ENCODE results near the gene FAF2.

FAF2 gene

DNA sequence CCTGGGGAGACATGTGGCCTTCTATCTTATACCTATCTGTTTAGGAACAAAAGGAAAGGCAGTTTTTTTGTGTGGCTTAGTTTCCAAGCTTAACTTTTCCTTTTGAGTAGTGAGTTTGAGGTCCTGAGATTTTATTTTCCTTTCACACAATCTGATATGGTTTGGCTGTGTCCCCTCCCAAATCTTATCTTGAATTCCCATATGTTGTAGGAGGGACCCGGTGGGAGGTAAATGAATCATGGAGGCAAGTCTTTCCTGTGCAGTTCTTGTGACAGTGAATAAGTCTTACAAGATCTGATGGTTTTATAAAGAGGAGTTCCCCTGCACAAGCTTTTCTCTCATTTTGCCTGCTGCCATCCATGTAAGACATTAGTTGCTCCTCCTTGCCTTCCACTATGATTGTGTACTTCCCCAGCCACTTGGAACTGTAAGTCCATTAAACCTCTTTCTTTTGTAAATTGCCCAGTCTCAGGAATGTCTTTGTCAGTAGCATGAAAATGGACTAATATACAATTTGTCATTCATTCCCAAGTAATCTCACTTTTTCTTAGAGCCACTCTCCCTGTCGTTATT lies 27.1 kb upstream of the FAF2 start:
- Histone ChIP-seq H3K4me1 (ENCODE audit: control insufficient read depth, insufficient read depth, low read length) (no peaks in the 10 kb centered on the region), H3K36me3 (ENCODE audit: control insufficient read depth, insufficient read depth, low read length) (no peaks in the 10 kb centered on the region), H3K9me3 (ENCODE audit: control insufficient read depth, insufficient read depth, low read depth, low read length) (peaks cover 44% of the 10 kb centered on the region), H3K27me3 (ENCODE audit: control insufficient read depth, insufficient read depth, low read length) (peaks cover 6% of the 10 kb centered on the region; the same call in 1 of the 2 replicates), H3K9ac (ENCODE audit: low read length) (no peak overlapping the region), H3K4me3 (ENCODE audit: low read depth, low read length) (no peak overlapping the region), H3K27ac (ENCODE audit: low read depth, low read length) (no peak overlapping the region)

- no peak overlapping the region for H3K4me3 ChIP-seq (ENCODE audit: low read depth, low read length)
- no peak overlapping the region for H3K9ac ChIP-seq (ENCODE audit: low read length)
- H3K27me3 ChIP-seq (ENCODE audit: control insufficient read depth, insufficient read depth, low read length): no peaks in the 10 kb centered on the region
- no peaks in the 10 kb centered on the region for H3K36me3 ChIP-seq (ENCODE audit: control insufficient read depth, insufficient read depth, low read length)
- H3K9me3 ChIP-seq (ENCODE audit: control insufficient read depth, insufficient read depth, low read depth, low read length): peaks cover 45% of the 10 kb centered on the region
- H3K27ac ChIP-seq (ENCODE audit: low read depth, low read length): no peak overlapping the region
- no peaks in the 10 kb centered on the region for H3K4me1 ChIP-seq (ENCODE audit: control insufficient read depth, insufficient read depth, low read length)
Observed at GRCh38 chr5:176424181-176424580, 24.0 kb upstream of the FAF2 start.

GRCh38 chr5:176425138-176425537 lies 23.0 kb upstream of the FAF2 start:
- H3K36me3 ChIP-seq (ENCODE audit: control insufficient read depth, insufficient read depth, low read length): no peaks in the 10 kb centered on the region
- no peak overlapping the region for H3K4me3 ChIP-seq (ENCODE audit: low read depth, low read length)
- no peak overlapping the region for H3K9ac ChIP-seq (ENCODE audit: low read length)
- H3K9me3 ChIP-seq (ENCODE audit: control insufficient read depth, insufficient read depth, low read depth, low read length): peaks cover 40% of the 10 kb centered on the region
- no peak overlapping the region for H3K27ac ChIP-seq (ENCODE audit: low read depth, low read length)
- no peaks in the 10 kb centered on the region for H3K4me1 ChIP-seq (ENCODE audit: control insufficient read depth, insufficient read depth, low read length)
- H3K27me3 ChIP-seq (ENCODE audit: control insufficient read depth, insufficient read depth, low read length): no peaks in the 10 kb centered on the region

DNA sequence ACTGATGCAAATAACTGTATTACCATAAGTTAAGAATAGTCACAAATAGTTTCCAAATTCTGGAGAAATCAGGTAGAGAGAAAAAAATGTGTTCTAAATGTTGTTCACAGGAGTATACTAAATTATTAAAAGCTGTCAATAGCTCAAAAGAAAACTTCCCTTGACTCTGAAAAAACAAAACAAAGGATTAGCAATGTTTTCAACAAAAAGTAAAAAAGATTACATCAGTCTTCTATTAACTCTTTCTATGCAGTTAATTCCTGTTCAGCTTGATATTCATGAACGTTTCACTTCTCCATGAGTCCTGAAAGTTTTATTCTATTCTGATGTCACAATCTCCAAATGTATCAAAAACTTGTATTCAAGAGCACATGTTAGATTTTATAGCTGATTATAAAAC lies 22.4 kb upstream of the FAF2 start:
- Histone ChIP-seq H3K27me3 (ENCODE audit: control insufficient read depth, insufficient read depth, low read length) (no peaks in the 10 kb centered on the region), H3K27ac (ENCODE audit: low read depth, low read length) (no peak overlapping the region), H3K9me3 (ENCODE audit: control insufficient read depth, insufficient read depth, low read depth, low read length) (peaks cover 33% of the 10 kb centered on the region), H3K4me1 (ENCODE audit: control insufficient read depth, insufficient read depth, low read length) (no peaks in the 10 kb centered on the region), H3K36me3 (ENCODE audit: control insufficient read depth, insufficient read depth, low read length) (no peaks in the 10 kb centered on the region), H3K9ac (ENCODE audit: low read length) (no peak overlapping the region), H3K4me3 (ENCODE audit: low read depth, low read length) (no peak overlapping the region)

- H3K36me3 ChIP-seq (ENCODE audit: control insufficient read depth, insufficient read depth, low read length): no peaks in the 10 kb centered on the region
- no peak overlapping the region for H3K9ac ChIP-seq (ENCODE audit: low read length)
- H3K4me1 ChIP-seq (ENCODE audit: control insufficient read depth, insufficient read depth, low read length): no peaks in the 10 kb centered on the region
- H3K4me3 ChIP-seq (ENCODE audit: low read depth, low read length): no peak overlapping the region
- H3K27me3 ChIP-seq (ENCODE audit: control insufficient read depth, insufficient read depth, low read length): no peaks in the 10 kb centered on the region
- H3K27ac ChIP-seq (ENCODE audit: low read depth, low read length): no peak overlapping the region
- peaks cover 25% of the 10 kb centered on the region for H3K9me3 ChIP-seq (ENCODE audit: control insufficient read depth, insufficient read depth, low read depth, low read length)
Observed at GRCh38 chr5:176426876-176427275, 21.3 kb upstream of the FAF2 start.

DNA sequence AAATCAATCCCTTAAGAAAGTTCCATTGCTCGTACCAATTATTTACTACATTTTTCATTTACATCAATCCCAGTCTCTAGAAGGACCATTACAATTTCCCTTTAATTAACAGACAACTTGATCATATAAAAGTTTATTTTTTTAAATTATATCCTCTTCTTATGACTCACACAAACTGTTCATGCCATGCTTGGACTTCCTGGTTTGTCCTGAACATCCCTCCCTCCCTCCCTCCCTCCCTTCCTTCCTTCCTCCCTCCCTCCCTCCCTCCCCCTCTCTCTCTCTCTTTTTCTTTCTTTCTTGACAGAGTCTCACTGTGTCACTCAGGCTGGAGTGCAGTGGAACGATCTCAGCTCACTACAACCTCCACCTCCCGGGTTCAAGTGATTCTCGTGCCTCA lies 20.2 kb upstream of the FAF2 start:
- H3K36me3 ChIP-seq (ENCODE audit: control insufficient read depth, insufficient read depth, low read length): no peaks in the 10 kb centered on the region
- H3K9ac ChIP-seq (ENCODE audit: low read length): no peak overlapping the region
- peaks cover 17% of the 10 kb centered on the region; the same call in 1 of the 2 replicates for H3K9me3 ChIP-seq (ENCODE audit: control insufficient read depth, insufficient read depth, low read depth, low read length)
- no peak overlapping the region for H3K4me3 ChIP-seq (ENCODE audit: low read depth, low read length)
- no peaks in the 10 kb centered on the region for H3K27me3 ChIP-seq (ENCODE audit: control insufficient read depth, insufficient read depth, low read length)
- no peak overlapping the region for H3K27ac ChIP-seq (ENCODE audit: low read depth, low read length)
- H3K4me1 ChIP-seq (ENCODE audit: control insufficient read depth, insufficient read depth, low read length): no peaks in the 10 kb centered on the region

DNA sequence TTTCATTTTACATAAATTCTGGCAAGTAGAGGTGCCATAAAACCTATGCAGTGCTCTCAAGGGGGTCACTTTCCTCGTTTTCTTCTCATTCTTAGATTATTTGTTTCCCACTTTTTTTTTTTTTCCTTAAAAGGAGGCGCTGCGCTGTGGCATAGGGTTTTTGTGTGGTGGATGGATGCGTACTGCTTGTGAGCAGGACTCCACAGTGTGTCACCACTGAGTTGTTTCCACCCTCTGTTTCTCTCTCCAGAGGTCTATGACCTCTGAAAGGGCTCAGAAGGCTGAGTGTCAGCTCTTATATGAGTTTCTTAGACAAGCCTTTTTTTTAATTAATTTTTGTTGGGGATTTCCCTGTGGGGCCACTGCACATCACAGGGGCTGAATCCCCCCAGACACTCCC lies 18.2 kb upstream of the FAF2 start:
- Histone ChIP-seq H3K4me3 (ENCODE audit: low read depth, low read length) (no peak overlapping the region), H3K9ac (ENCODE audit: low read length) (no peak overlapping the region), H3K4me1 (ENCODE audit: control insufficient read depth, insufficient read depth, low read length) (no peaks in the 10 kb centered on the region), H3K9me3 (ENCODE audit: control insufficient read depth, insufficient read depth, low read depth, low read length) (peaks cover 11% of the 10 kb centered on the region), H3K27me3 (ENCODE audit: control insufficient read depth, insufficient read depth, low read length) (no peaks in the 10 kb centered on the region), H3K36me3 (ENCODE audit: control insufficient read depth, insufficient read depth, low read length) (no peaks in the 10 kb centered on the region), H3K27ac (ENCODE audit: low read depth, low read length) (no peak overlapping the region)

DNA sequence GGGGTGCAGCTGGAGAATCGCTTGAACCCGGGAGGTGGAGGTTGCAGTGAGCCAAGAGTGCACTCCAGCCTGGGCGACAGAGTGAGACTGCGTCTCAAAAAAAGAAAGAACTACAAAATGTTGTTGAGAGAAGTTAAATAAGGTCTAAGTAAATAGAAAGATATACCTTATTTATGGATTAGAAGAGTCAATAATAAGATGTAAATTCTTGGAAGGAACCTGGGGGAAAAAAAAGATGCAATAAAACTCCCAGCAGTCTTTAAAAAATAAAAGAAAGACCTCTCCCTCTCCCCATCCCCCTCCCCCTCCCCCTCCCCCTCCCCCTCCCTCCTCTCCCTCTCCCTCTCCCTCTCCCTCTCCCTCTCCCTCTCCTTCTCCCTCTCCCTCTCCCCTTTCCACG lies 15.5 kb upstream of the FAF2 start:
- Histone ChIP-seq H3K36me3 (ENCODE audit: control insufficient read depth, insufficient read depth, low read length) (no peaks in the 10 kb centered on the region), H3K9ac (ENCODE audit: low read length) (no peak overlapping the region), H3K27me3 (ENCODE audit: control insufficient read depth, insufficient read depth, low read length) (no peaks in the 10 kb centered on the region), H3K4me3 (ENCODE audit: low read depth, low read length) (no peak overlapping the region), H3K4me1 (ENCODE audit: control insufficient read depth, insufficient read depth, low read length) (no peaks in the 10 kb centered on the region), H3K27ac (ENCODE audit: low read depth, low read length) (no peak overlapping the region), H3K9me3 (ENCODE audit: control insufficient read depth, insufficient read depth, low read depth, low read length) (peaks cover 8% of the 10 kb centered on the region; the same call in 1 of the 2 replicates)

DNA sequence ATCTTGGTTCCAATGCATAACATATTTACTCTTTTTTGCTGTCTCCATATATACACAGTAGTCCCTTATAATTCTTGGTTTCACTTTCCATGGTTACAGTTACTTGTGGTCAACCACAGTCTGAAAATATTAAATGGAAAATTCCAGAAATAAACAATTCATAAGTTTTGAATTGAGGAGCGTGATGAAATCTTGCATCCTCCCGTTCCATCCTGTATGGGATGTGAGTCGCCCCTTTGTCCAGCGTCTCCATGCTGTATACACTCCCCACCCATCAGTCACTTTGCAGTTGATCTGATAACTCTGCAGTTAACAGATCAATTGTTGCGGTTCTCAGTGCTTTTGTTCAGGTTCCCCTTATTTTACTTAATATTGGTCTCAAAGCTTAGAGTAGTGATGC lies 11.5 kb upstream of the FAF2 start:
- Histone ChIP-seq H3K27ac (ENCODE audit: low read depth, low read length) (no peak overlapping the region), H3K4me3 (ENCODE audit: low read depth, low read length) (no peak overlapping the region), H3K27me3 (ENCODE audit: control insufficient read depth, insufficient read depth, low read length) (no peaks in the 10 kb centered on the region), H3K9ac (ENCODE audit: low read length) (no peak overlapping the region), H3K36me3 (ENCODE audit: control insufficient read depth, insufficient read depth, low read length) (no peaks in the 10 kb centered on the region), H3K9me3 (ENCODE audit: control insufficient read depth, insufficient read depth, low read depth, low read length) (peaks cover 8% of the 10 kb centered on the region; the same call in 1 of the 2 replicates), H3K4me1 (ENCODE audit: control insufficient read depth, insufficient read depth, low read length) (peaks cover 8% of the 10 kb centered on the region; the same call in 1 of the 2 replicates)

DNA sequence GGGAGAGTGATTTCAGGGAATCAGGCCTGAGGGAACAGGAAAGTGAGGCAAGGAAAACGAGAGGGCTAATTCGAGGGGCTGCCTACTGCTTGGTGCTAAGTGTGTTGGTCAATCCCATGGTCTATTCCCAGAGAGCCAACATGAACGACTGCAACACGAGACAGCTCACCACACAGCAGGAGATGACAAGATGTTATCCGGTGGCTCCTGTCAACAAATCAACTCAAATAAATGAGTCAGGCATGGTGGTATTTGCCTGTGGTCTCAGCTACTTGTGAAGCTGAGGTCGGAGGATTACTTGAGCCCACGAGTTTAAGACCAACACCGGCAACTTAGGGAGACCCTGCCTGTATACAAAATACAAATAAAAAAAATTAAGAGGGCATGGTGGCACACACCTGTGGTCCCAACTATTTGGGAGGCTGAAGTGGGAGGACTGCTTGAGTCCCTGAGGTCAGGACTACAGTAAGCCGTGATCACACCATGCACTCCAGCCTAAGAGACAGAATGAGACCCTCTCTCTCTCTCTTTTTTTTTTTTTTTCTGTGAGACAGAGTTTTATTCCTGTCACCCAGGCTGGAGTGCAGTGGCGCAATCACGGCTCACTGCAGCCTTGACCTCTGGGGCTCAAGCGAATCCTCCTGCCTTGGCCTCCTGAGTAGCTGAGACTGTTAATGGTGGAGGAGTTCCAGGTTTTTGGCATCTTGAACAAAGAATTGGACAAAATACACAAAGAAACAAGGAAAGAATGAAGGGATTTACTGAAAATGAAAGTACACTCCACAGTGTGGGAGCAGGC lies 9.0 kb upstream of the FAF2 start:
- no peak overlapping the region for H3K4me3 ChIP-seq (ENCODE audit: low read depth, low read length)
- no peaks in the 10 kb centered on the region for H3K27me3 ChIP-seq (ENCODE audit: control insufficient read depth, insufficient read depth, low read length)
- H3K9me3 ChIP-seq (ENCODE audit: control insufficient read depth, insufficient read depth, low read depth, low read length): peaks cover 8% of the 10 kb centered on the region; the same call in 1 of the 2 replicates
- H3K9ac ChIP-seq (ENCODE audit: low read length): no peak overlapping the region
- H3K36me3 ChIP-seq (ENCODE audit: control insufficient read depth, insufficient read depth, low read length): no peaks in the 10 kb centered on the region
- H3K27ac ChIP-seq (ENCODE audit: low read depth, low read length): no peak overlapping the region
- H3K4me1 ChIP-seq (ENCODE audit: control insufficient read depth, insufficient read depth, low read length): peaks cover 16% of the 10 kb centered on the region

- peaks cover 16% of the 10 kb centered on the region for H3K4me1 ChIP-seq (ENCODE audit: control insufficient read depth, insufficient read depth, low read length)
- H3K4me3 ChIP-seq (ENCODE audit: low read depth, low read length): peak overlapping the region; percentile 19; the same call in 1 of the 2 replicates
- no peaks in the 10 kb centered on the region for H3K36me3 ChIP-seq (ENCODE audit: control insufficient read depth, insufficient read depth, low read length)
- no peaks in the 10 kb centered on the region for H3K27me3 ChIP-seq (ENCODE audit: control insufficient read depth, insufficient read depth, low read length)
- H3K27ac ChIP-seq (ENCODE audit: low read depth, low read length): no peak overlapping the region
- H3K9me3 ChIP-seq (ENCODE audit: control insufficient read depth, insufficient read depth, low read depth, low read length): no peaks in the 10 kb centered on the region
- H3K9ac ChIP-seq (ENCODE audit: low read length): no peak overlapping the region
Observed at GRCh38 chr5:176440927-176441706, 7.1 kb upstream of the FAF2 start.
